ENCODE measurements around the gene INPP5E. TPM values are rescaled to one million over a fixed set of nuclear protein-coding genes. Genes with fewer than 3 reads are reported as not detected.
A peak's percentile ranks its signal among the peaks of the same experiment; 100 is the strongest.

INPP5E gene
- total and polyA plus RNA-seq, 2 experiments from 2014 or later: 5.3 to 7.1 TPM

GRCh38 chr9:136437839-136438547 lies 1.7 kb downstream of the INPP5E start:
- peak overlapping the region; percentile 92 for H3K4me3 ChIP-seq
- no peak overlapping the region for H3K27ac ChIP-seq
- no peaks in the 10 kb centered on the region for H3K36me3 ChIP-seq (replicated peaks; ENCODE audit: insufficient read depth, low read depth)
- peaks cover 47% of the 10 kb centered on the region for H3K79me2 ChIP-seq
- no peak for DNase-seq (ENCODE audit: low spot score)
- no peaks in the 10 kb centered on the region for H3K27me3 ChIP-seq
- no peaks in the 10 kb centered on the region for H3K9me2 ChIP-seq (replicated peaks; ENCODE audit: insufficient read depth)
- no peaks in the 10 kb centered on the region for H3K9me3 ChIP-seq (ENCODE audit: low read depth)
- TF ChIP-seq CTCF (IDR thresholded peaks at IDR 0.05; ENCODE audit: poor library complexity): no peak
- H3K4me2 ChIP-seq: peak overlapping the region; percentile 100
- H2AFZ ChIP-seq: no peak overlapping the region
- 60% methylated on average over 37 of the region's 37 CpGs for WGBS (ENCODE audit: low lambda C conversion rate, missing lambda C conversion rate)
- peaks cover 13% of the 10 kb centered on the region for H3K4me1 ChIP-seq (ENCODE audit: insufficient read depth)
- H4K20me1 ChIP-seq (ENCODE audit: insufficient read depth, poor library complexity, severe bottlenecking): peaks cover 32% of the 10 kb centered on the region

GRCh38 chr9:136437430-136437829 lies 2.2 kb downstream of the INPP5E start:
- H2AFZ ChIP-seq: no peak overlapping the region
- H3K4me2 ChIP-seq: peak overlapping the region; percentile 100
- no peaks in the 10 kb centered on the region for H3K9me2 ChIP-seq (replicated peaks; ENCODE audit: insufficient read depth)
- no peaks in the 10 kb centered on the region for H3K36me3 ChIP-seq (replicated peaks; ENCODE audit: insufficient read depth, low read depth)
- no peaks in the 10 kb centered on the region for H3K9me3 ChIP-seq (ENCODE audit: low read depth)
- H3K79me2 ChIP-seq: peaks cover 47% of the 10 kb centered on the region
- peaks cover 32% of the 10 kb centered on the region for H4K20me1 ChIP-seq (ENCODE audit: insufficient read depth, poor library complexity, severe bottlenecking)
- DNase-seq (ENCODE audit: low spot score): no peak
- peaks cover 13% of the 10 kb centered on the region for H3K4me1 ChIP-seq (ENCODE audit: insufficient read depth)
- H3K27me3 ChIP-seq: no peaks in the 10 kb centered on the region
- H3K4me3 ChIP-seq: no peak overlapping the region
- TF ChIP-seq CTCF (IDR thresholded peaks at IDR 0.05; ENCODE audit: poor library complexity) (no peak), EZH2phosphoT487 (IDR thresholded peaks at IDR 0.05; ENCODE audit: low read depth, severe bottlenecking, unreplicated experiment) (no peak), EZH2 (IDR thresholded peaks at IDR 0.05; ENCODE audit: borderline replicate concordance) (no peak)
- no peak overlapping the region for H3K27ac ChIP-seq
- WGBS (ENCODE audit: low lambda C conversion rate, missing lambda C conversion rate): 76% methylated on average over 8 of the region's 8 CpGs

GRCh38 chr9:136436055-136436634 lies 3.5 kb downstream of the INPP5E start:
- TF ChIP-seq EZH2phosphoT487 (IDR thresholded peaks at IDR 0.05; ENCODE audit: low read depth, severe bottlenecking, unreplicated experiment) (no peak), EZH2 (IDR thresholded peaks at IDR 0.05; ENCODE audit: borderline replicate concordance) (no peak), CTCF (IDR thresholded peaks at IDR 0.05; ENCODE audit: poor library complexity) (no peak)
- H3K4me3 ChIP-seq: no peak overlapping the region
- H4K20me1 ChIP-seq (ENCODE audit: insufficient read depth, poor library complexity, severe bottlenecking): peaks cover 32% of the 10 kb centered on the region
- H3K27me3 ChIP-seq: no peaks in the 10 kb centered on the region
- WGBS (ENCODE audit: low lambda C conversion rate, missing lambda C conversion rate): 98% methylated on average over 25 of the region's 25 CpGs
- H3K4me2 ChIP-seq: no peak overlapping the region
- H2AFZ ChIP-seq: no peak overlapping the region
- H3K9me3 ChIP-seq (ENCODE audit: low read depth): no peaks in the 10 kb centered on the region
- H3K79me2 ChIP-seq: peaks cover 47% of the 10 kb centered on the region
- peaks cover 13% of the 10 kb centered on the region for H3K4me1 ChIP-seq (ENCODE audit: insufficient read depth)
- DNase-seq (ENCODE audit: low spot score): no peak
- no peaks in the 10 kb centered on the region for H3K36me3 ChIP-seq (replicated peaks; ENCODE audit: insufficient read depth, low read depth)
- no peaks in the 10 kb centered on the region for H3K9me2 ChIP-seq (replicated peaks; ENCODE audit: insufficient read depth)
- no peak overlapping the region for H3K27ac ChIP-seq
